Panc1 (cell line): ENCODE results near the gene MIPEP. TPM values are rescaled to one million over a fixed set of nuclear protein-coding genes. Genes with fewer than 3 reads are reported as not detected.

ENCODE experiments used
- ATAC-seq: fragments of 200-7000 bp; cut with Tn5 transposase; 2 replicates; pipeline ENCODE4 v1.9.1; 2020; ENCODE audit warnings: mild to moderate bottlenecking, moderate library complexity
- BruUV-seq: library from RNA; stranded (reverse); fragments of 400-500 nt; replicated peaks from 2 replicates; lab custom pipeline; 2021; lab: Mats Ljungman, UMichigan
- CTCF ChIA-PET: fragments of 300-600 bp; sonication (Branson Sonifier 250); formaldehyde crosslinking; loops from one replicate; lab custom pipeline; 2022; ENCODE audit warnings: antibody characterized with exemption; lab: Charles Lee
- POLR2A ChIA-PET: fragments of 300-600 bp; sonication (Branson Sonifier 250); formaldehyde crosslinking; loops from one replicate; lab custom pipeline; 2022; ENCODE audit warnings: antibody characterized with exemption; lab: Charles Lee
- DNase-seq: peaks from one replicate; pipeline ENCODE4 v3.0.0-alpha.2; 2010; ENCODE audit warnings: low read depth, low spot score
- H3K27ac ChIP-seq: 2 replicates; pipeline ENCODE4 v1.5.1; 2011; ENCODE audit warnings: mild to moderate bottlenecking, low read length, inconsistent platforms
- H3K27me3 ChIP-seq: fragments of 200-500 bp; sonication (Bioruptor generic); 2 replicates; pipeline ENCODE4 v1.6.0; 2014; ENCODE audit warnings: low read length, inconsistent platforms; ENCODE audit not compliant: control insufficient read depth, insufficient read depth
- H3K36me3 ChIP-seq: fragments of 200-500 bp; sonication (Bioruptor generic); 2 replicates; pipeline ENCODE4 v1.5.1; 2014; ENCODE audit warnings: inconsistent platforms, mild to moderate bottlenecking, low read length, moderate library complexity; ENCODE audit not compliant: control insufficient read depth, insufficient read depth
- H3K4me1 ChIP-seq: 2 replicates; pipeline ENCODE4 v1.5.1; 2011; ENCODE audit warnings: inconsistent platforms, mild to moderate bottlenecking, low read length, moderate library complexity; ENCODE audit not compliant: control insufficient read depth, insufficient read depth
- H3K4me3 ChIP-seq, 2 experiments: 2 replicates each; pipeline ENCODE4 v1.5.1; 2011 to 2012; ENCODE audit warnings: low read depth in 2 of 2, low read length in 2 of 2, mild to moderate bottlenecking in 2 of 2, inconsistent platforms in 1 of 2, moderate library complexity in 1 of 2
- H3K9me3 ChIP-seq: fragments of 200-500 bp; sonication (Bioruptor generic); 2 replicates; pipeline ENCODE4 v1.5.1; 2014; ENCODE audit warnings: low read depth, mild to moderate bottlenecking, inconsistent platforms, low read length, moderate library complexity; ENCODE audit not compliant: control insufficient read depth, insufficient read depth
- POLR2AphosphoS5 ChIP-seq: IDR thresholded peaks from 2 replicates; pipeline ENCODE4 v1.6.1; 2012; ENCODE audit warnings: mild to moderate bottlenecking, low read depth, low read length, moderate library complexity
- SIN3A ChIP-seq: IDR thresholded peaks from 2 replicates; pipeline ENCODE4 v1.6.1; 2012; ENCODE audit warnings: low read depth, mild to moderate bottlenecking, low read length, moderate library complexity, borderline replicate concordance; ENCODE audit not compliant: insufficient read depth
- TCF7L2 ChIP-seq: IDR thresholded peaks from 2 replicates; pipeline ENCODE4 v1.6.1; 2011; ENCODE audit warnings: mild to moderate bottlenecking, low read depth, low read length, inconsistent platforms
- in situ Hi-C: cut with HindIII; loops from 2 replicates; pipeline ENCODE4 v1.10.0; 2016; ENCODE audit warnings: low sequenced_read_pairs, low pct_unique_long_range_greater_than_20kb
- intact Hi-C: fragments of 100-400 bp; cut with micrococcal nuclease; formaldehyde crosslinking; loops from one replicate; pipeline ENCODE4 v1.10.0; 2022; ENCODE audit not compliant: unreplicated experiment
- total RNA-seq: library from RNA; stranded (reverse); gene quantifications from one replicate; pipeline ENCODE4 v1.2.1, GENCODE V29; 2021; ENCODE audit not compliant: unreplicated experiment
- TF ChIP-seq, protein P1 (sequence below), 2 experiments: IDR thresholded peaks; 2 replicates each; pipeline ENCODE4 v1.6.1; 2011 to 2012; ENCODE audit warnings: low read depth in 2 of 2, control low read depth in 1 of 2, low read length in 1 of 2, mild to moderate bottlenecking in 1 of 2, moderate library complexity in 1 of 2; ENCODE audit not compliant: insufficient read depth in 1 of 2
- TF ChIP-seq, protein P2 (sequence below): fragments of 450-650 bp; IDR thresholded peaks from 2 replicates; pipeline ENCODE4 v1.5.1; 2017; ENCODE audit warnings: mild to moderate bottlenecking

The MIPEP gene
- total RNA-seq, 1 experiment from 2014 or later: 13.8 TPM

GRCh38 chr13:23865906-23866305 lies 23.3 kb downstream of the MIPEP start:
- ChIA-PET POLR2A (no interaction called here), CTCF (no interaction called here)
- no peak for ATAC-seq
- Histone ChIP-seq H3K9me3 (no peaks in the 10 kb centered on the region), H3K27me3 (no peaks in the 10 kb centered on the region), H3K36me3 (no peaks in the 10 kb centered on the region), H3K4me1 (no peaks in the 10 kb centered on the region), H3K27ac (no peak overlapping the region), H3K4me3 (no peak overlapping the region)
- TF ChIP-seq TCF7L2 (no peak), SIN3A (no peak), POLR2AphosphoS5 (no peak)
- TF ChIP-seq, protein P1, sequence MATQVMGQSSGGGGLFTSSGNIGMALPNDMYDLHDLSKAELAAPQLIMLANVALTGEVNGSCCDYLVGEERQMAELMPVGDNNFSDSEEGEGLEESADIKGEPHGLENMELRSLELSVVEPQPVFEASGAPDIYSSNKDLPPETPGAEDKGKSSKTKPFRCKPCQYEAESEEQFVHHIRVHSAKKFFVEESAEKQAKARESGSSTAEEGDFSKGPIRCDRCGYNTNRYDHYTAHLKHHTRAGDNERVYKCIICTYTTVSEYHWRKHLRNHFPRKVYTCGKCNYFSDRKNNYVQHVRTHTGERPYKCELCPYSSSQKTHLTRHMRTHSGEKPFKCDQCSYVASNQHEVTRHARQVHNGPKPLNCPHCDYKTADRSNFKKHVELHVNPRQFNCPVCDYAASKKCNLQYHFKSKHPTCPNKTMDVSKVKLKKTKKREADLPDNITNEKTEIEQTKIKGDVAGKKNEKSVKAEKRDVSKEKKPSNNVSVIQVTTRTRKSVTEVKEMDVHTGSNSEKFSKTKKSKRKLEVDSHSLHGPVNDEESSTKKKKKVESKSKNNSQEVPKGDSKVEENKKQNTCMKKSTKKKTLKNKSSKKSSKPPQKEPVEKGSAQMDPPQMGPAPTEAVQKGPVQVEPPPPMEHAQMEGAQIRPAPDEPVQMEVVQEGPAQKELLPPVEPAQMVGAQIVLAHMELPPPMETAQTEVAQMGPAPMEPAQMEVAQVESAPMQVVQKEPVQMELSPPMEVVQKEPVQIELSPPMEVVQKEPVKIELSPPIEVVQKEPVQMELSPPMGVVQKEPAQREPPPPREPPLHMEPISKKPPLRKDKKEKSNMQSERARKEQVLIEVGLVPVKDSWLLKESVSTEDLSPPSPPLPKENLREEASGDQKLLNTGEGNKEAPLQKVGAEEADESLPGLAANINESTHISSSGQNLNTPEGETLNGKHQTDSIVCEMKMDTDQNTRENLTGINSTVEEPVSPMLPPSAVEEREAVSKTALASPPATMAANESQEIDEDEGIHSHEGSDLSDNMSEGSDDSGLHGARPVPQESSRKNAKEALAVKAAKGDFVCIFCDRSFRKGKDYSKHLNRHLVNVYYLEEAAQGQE (IDR thresholded peaks at IDR 0.05; ENCODE audit: insufficient read depth in 1 of 2, low read depth in 2 of 2, low read length in 1 of 2): no peak
- TF ChIP-seq, protein P2, sequence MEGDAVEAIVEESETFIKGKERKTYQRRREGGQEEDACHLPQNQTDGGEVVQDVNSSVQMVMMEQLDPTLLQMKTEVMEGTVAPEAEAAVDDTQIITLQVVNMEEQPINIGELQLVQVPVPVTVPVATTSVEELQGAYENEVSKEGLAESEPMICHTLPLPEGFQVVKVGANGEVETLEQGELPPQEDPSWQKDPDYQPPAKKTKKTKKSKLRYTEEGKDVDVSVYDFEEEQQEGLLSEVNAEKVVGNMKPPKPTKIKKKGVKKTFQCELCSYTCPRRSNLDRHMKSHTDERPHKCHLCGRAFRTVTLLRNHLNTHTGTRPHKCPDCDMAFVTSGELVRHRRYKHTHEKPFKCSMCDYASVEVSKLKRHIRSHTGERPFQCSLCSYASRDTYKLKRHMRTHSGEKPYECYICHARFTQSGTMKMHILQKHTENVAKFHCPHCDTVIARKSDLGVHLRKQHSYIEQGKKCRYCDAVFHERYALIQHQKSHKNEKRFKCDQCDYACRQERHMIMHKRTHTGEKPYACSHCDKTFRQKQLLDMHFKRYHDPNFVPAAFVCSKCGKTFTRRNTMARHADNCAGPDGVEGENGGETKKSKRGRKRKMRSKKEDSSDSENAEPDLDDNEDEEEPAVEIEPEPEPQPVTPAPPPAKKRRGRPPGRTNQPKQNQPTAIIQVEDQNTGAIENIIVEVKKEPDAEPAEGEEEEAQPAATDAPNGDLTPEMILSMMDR: no peak
- in situ Hi-C loops: no loop called here
- no peak for DNase-seq
- BruUV-seq: no TSS peak
- intact Hi-C loops: no loop called here

DNA sequence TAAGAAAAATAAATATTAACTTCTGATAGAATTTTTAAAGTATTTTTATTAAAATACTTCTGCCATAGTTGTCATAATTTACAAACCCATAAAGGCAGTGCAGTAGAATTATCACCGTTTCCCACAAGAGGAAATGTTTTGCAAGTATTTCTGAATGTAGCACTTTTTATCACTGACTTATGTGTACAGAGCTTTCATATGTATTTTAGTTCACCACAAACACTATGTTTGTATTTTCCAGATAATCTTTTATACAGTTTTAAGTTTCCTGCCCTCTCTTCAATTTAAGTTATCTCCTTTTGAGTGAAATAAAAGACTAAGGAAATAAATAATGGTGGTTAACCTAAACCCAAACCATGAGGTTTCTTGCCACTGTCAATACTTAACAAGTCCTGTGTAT lies 24.2 kb downstream of the MIPEP start:
- in situ Hi-C loops (no loop called here), intact Hi-C loops (no loop called here)
- CTCF ChIA-PET: no interaction called here
- Histone ChIP-seq H3K27me3 (no peaks in the 10 kb centered on the region), H3K27ac (no peak overlapping the region), H3K9me3 (no peaks in the 10 kb centered on the region), H3K36me3 (no peaks in the 10 kb centered on the region), H3K4me1 (no peaks in the 10 kb centered on the region), H3K4me3 (no peak overlapping the region)
- TF ChIP-seq TCF7L2: no peak
- TF ChIP-seq, protein P1 (IDR thresholded peaks at IDR 0.05; ENCODE audit: insufficient read depth in 1 of 2, low read depth in 2 of 2, low read length in 1 of 2): no peak
- no peak for TF ChIP-seq SIN3A
- TF ChIP-seq, protein P2: no peak
- no peak for TF ChIP-seq POLR2AphosphoS5
- DNase-seq (no peak), ATAC-seq (no peak)
- no TSS peak for BruUV-seq
- POLR2A ChIA-PET: no interaction called here
